Measurements from ENCODE around the gene ABHD16A.

ABHD16A gene

GRCh38 chr6:31687860-31688693 is 15.0 kb downstream of the ABHD16A start:
- DNase-seq = no peak

DNA sequence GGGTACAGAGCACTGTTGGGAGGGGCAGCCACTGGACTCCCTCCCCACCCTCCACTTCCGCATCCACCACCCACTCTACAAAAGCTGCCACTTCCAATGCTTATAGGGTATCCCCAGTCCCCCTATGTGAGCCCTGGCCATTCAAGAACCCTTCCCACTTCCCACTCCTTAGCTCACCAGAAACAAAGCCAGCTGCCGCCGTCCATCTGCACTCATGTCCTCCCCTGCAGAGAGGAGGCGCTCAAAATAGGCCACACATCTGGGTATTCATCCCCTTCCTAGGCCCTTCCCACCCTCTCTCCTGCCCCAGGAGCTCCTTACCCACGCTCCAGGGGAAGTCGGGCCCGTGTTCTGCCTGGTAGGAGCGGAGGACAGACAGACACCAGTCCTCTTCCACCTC is 15.8 kb downstream of the ABHD16A start:
- DNase-seq = no peak

GRCh38 chr6:31686483-31686882 is 16.6 kb downstream of the ABHD16A start:
- DNase-seq = no peak

DNA sequence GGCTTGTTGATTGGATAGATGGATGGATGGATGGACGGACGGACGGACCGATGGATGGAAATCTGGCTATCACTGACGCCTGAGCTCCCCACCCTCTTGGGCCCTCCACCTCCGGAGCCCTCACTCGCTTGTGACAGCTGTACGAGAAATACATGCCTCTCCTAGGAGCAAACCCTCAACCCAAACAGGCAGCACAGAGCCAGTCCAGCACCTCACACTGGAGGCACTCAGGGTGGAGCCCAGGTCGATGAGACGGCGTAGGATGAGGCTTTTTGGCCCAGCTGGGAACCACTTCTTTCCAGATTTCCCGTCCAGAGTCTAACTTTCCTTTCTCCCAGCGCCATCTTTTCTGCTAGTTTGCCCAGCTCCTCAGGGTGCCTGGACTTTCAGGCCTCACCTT is 19.5 kb downstream of the ABHD16A start:
- no peak for DNase-seq

DNA sequence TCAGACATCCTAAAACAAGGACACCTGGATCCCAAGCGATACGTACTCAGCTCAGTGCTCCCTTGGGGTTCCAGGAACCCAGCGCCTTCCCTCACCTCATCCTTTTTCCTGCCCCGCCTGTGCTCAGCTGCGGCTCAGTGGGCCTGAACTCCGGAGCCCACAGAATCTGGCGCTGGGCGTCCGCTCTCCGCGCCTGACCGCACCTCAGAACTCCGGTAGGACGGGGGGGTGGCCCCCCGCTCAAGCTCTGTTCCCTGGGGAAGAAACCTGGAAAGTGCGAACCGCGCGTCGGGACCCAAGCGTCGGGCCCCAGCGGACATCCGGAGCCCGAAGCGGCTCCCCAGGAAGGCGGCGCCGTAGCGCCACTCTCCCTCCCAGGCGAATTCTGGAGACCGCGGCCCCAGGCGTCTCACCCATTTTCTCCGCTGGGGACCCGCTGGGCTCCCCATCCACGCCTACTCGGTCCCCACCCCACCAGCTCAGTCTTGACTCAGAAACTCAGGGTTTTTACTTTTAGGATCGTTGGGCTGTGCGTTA is 21.9 kb downstream of the ABHD16A start:
- no peak for DNase-seq

DNA sequence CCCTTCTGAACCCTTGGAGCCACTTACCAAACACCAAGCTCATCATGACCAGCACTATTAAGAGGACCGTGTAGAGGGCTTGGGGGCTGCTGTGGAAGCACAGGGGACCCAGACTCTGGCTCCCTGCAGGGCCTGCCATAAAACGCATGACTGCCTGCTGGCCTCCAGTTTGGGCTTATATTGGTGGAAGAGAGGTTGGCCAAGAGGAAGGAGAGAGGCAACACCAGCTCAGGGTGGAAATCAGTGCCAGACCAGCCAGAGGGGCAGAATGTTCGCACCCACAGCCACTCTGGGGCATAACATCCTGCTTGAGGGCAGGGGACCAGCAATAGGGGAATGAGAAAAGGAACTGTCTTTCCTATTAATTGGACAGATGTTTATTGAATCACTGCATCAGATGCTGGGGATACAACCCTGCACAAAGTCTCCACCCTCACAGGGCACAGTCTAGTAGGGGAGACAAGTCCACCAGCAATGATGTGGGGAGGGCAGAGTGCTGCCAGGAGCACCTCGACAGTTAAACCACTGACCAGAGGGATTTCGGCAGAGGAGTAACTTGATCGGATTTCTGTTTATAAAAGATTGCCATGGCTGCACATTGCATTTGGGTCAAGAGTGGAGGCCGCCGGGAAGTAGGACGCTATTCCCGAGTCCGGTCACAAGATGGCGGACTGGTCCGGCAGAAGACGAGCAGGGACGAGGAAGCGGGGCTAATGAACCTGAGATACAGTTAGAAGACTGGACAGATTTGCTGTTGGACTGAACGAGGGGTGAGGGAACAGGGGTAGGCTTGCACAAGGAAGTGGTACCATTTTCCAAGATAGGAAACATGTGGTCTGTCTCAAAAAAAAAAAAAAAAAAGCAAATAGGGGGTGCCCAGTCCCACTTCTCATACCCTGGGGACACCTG is 22.6 kb downstream of the ABHD16A start, which contains the start of gene LY6G5C:
LY6G5C (minus strand) TSS at position 842 of the 909 bp plus-strand sequence; CDS start at position 148, 694 bp downstream.
- peak; percentile 91 for DNase-seq

DNA sequence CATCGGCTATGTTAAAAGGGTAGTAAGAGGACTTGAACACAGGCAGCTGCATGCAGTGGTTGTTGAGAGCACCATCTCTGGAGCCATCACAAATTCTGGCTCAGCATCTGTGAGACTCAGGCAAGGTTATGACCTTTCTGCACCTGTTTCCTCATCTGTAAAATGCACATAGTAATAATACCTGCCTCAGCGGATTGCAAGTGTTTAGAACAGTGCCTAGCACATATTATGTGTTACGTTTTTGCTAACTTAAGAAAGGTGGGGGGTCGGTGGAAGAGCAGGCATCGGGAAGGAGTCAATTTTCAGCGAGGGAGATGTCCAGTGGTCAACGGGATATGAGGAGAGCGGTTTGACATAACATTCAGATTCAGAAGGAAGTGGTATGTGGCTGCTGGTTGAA is 25.2 kb downstream of the ABHD16A start:
- no peak for DNase-seq

GRCh38 chr6:31676904-31677303 is 26.2 kb downstream of the ABHD16A start:
- no peak for DNase-seq

DNA sequence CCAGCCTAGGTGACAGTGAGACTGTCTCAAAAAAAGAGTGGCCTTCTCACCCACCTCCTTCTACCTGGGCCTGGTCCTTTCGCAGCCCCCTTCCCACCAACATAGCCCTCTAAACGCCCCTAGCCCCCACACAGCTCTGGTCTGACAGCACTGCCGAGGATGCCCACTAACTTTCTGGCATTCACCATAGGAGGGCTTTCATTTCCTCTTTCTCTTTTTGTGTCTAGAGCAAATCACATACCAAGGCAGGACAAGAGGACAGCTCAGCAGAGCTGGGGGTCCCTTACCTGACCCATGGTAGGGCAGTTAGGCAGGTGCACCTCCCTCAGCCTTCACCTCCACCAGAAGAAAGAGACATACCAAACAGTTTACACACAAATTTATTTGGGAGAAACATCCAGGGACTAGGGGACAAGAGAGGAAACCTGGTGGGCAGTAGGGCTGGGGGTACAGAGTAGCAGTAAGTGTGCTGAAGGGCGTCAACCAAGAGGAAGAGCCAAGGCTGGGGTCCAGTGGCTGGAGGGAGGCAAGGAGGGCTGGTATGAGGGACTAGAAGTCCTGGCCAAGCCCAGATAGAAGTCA is 26.7 kb downstream of the ABHD16A start:
- no peak for DNase-seq

DNA sequence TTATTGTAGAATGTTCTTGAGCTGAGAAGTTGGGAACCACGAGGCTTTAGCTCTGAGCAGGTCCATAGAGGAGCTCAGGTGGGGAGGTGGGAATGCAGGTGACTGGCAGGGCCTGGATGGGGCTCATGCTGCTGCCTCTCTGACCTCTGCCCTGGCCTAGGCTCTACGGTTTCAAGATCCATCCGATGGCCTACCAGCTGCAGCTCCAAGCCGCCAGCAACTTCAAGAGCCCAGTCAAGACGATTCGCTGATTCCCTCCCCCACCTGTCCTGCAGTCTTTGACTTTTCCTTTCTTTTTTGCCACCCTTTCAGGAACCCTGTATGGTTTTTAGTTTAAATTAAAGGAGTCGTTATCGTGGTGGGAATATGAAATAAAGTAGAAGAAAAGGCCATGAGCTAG is 33.4 kb downstream of the ABHD16A start, which contains the start of gene LY6G5B:
LY6G5B (plus strand) TSS at position 301 of the 400 bp plus-strand sequence. CDS start 975 bp downstream, outside the sequence.
- no peak for DNase-seq

DNA sequence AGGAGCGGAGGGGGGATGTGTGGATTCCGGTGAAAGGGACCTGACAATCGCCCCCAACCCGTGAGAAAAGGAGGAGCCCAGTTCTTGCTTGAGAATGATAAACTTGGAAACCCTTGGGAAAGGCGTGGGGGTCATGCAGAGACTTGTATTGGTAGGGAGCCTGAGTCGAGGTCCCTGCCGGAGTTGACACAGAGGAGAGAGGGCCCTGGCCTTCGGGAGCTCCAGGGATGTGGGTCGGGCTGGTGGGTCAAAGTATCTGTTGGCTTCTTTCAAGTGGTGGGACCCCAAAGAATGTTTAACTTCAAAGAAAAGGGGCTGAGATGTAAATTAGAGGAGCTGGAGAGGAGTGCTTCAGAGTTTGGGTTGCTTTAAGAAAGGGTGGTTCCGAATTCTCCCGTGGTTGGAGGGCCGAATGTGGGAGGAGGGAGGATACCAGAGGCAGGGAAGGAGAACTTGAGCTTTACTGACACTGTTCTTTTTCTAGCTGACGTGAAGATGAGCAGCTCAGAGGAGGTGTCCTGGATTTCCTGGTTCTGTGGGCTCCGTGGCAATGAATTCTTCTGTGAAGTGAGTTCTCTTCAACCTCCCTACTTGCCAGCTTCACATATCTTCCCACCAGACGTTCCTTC is 36.7 kb downstream of the ABHD16A start:
- no peak for DNase-seq

- peak; percentile 99 for DNase-seq
Observed at GRCh38 chr6:31665501-31666336, 37.4 kb downstream of the ABHD16A start, which contains the start of gene CSNK2B. CSNK2B (plus strand) TSS chr6:31666080; CDS start chr6:31666832, 752 bp downstream.

- peak; percentile 96 for DNase-seq
Observed at GRCh38 chr6:31664790-31665500, 38.2 kb downstream of the ABHD16A start, which contains the start of gene GPANK1. GPANK1 (minus strand) TSS chr6:31664997; CDS start chr6:31664478, 519 bp downstream.

DNA sequence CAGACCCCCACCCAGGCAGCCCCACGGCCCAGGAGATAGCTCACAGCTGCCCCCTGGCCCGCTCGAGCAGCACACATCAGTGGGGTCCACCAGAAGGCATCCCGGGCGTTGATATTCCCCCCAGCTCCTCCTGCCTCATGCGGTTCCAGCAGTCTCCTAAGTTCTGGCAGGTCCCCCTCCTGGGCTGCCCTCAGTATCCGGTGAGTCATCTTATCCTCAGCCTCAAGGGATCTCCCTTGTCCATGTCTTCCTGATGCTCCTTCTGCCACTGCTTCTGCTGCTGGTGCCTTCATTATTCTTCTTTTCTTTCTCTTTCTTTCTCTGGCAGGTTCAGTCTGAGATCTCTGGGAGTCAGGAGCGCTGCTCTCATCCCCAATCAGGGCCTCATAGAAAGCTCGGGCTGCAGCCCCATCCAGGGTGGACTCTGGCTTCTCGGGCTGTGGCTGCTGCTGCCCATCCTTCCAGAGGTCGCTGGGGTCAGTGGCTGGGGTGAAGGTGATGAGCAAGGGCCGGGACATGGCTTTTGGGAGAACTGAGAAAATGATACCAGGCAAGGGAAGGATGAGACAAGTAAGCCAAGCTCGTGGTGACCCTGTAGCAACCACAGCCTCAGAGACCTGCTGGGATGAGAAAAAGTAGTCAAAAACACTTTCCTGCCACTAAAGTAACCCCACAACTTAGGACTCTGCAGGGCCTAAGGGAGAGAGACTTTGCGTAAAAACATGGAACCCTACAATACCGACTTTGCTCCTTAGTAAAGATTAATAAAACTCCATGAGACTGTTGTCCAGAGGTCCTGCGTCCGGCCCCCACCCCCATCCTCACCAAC is 38.9 kb downstream of the ABHD16A start:
- peak; percentile 27 for DNase-seq

GRCh38 chr6:31663126-31663960 is 39.8 kb downstream of the ABHD16A start:
- DNase-seq = no peak

GRCh38 chr6:31662124-31662723 is 40.9 kb downstream of the ABHD16A start:
- no peak for DNase-seq

- DNase-seq = no peak
Observed at GRCh38 chr6:31661262-31662123, 41.6 kb downstream of the ABHD16A start.

Measured in eye (tissue), 1 donor.